H1 (cell line): Measurements from ENCODE around the gene KRT76. TPM values are rescaled to one million over a fixed set of nuclear protein-coding genes. Genes with fewer than 3 reads are reported as not detected.

ENCODE experiments used
- CTCF ChIA-PET: fragments of 300-600 bp; sonication (Branson Sonifier 250); formaldehyde crosslinking; loops from one replicate; lab custom pipeline; 2021; ENCODE audit not compliant: partially characterized antibody; lab: Charles Lee
- POLR2A ChIA-PET: fragments of 300-600 bp; sonication (Branson Sonifier 250); formaldehyde crosslinking; loops from one replicate; lab custom pipeline; 2021; ENCODE audit warnings: inconsistent platforms; ENCODE audit not compliant: partially characterized antibody; lab: Charles Lee
- DNase-seq, 2 experiments: peaks; one replicate each; pipeline versions ENCODE4 v3.0.0 to v3.0.0-alpha.2; 2010 to 2022; ENCODE audit warnings: low spot score in 2 of 2, low read depth in 1 of 2, mixed read lengths in 1 of 2
- FAIRE-seq: peaks from 2 replicates; lab custom pipeline; 2011; peaks lifted over from hg19 to GRCh38; lab: Jason Lieb, UNC
- H2AFZ ChIP-seq: 2 replicates; pipeline ENCODE4 v1.8.1; 2012; ENCODE audit warnings: low read length, inconsistent platforms
- H2AK5ac ChIP-seq: 2 replicates; pipeline ENCODE4 v1.6.1; 2013; ENCODE audit warnings: low read depth, low read length
- H2BK120ac ChIP-seq: replicated peaks from 2 replicates; pipeline ENCODE3; 2013; ENCODE audit warnings: low read depth, low read length, inconsistent platforms
- H2BK12ac ChIP-seq: 2 replicates; pipeline ENCODE4 v1.6.1; 2013; ENCODE audit warnings: low read depth, low read length
- H2BK15ac ChIP-seq: 2 replicates; pipeline ENCODE4 v1.6.1; 2013; ENCODE audit warnings: low read length
- H2BK20ac ChIP-seq: 2 replicates; pipeline ENCODE4 v1.6.1; 2013; ENCODE audit warnings: low read length
- H2BK5ac ChIP-seq: 2 replicates; pipeline ENCODE4 v1.6.1; 2013; ENCODE audit warnings: low read depth, low read length
- H3K14ac ChIP-seq: 2 replicates; pipeline ENCODE4 v1.6.1; 2013; ENCODE audit warnings: inconsistent platforms; ENCODE audit not compliant: insufficient read length
- H3K18ac ChIP-seq: 2 replicates; pipeline ENCODE4 v1.6.1; 2013; ENCODE audit warnings: low read length; ENCODE audit errors: extremely low read depth
- H3K23ac ChIP-seq: 2 replicates; pipeline ENCODE4 v1.6.1; 2013; ENCODE audit warnings: inconsistent platforms; ENCODE audit not compliant: insufficient read length
- H3K23me2 ChIP-seq: 2 replicates; pipeline ENCODE4 v1.6.1; 2013; ENCODE audit warnings: low read depth, low read length
- H3K27ac ChIP-seq: 2 replicates; pipeline ENCODE4 v1.6.1; 2011; ENCODE audit warnings: low read depth, low read length, inconsistent platforms
- H3K27me3 ChIP-seq, 4 experiments: replicated peaks in 1 of 4; 1 replicate in 1 of 4; 2 replicates in 3 of 4; pipeline versions ENCODE4 v1.6.1 to v1.8.1; 2011 to 2013; ENCODE audit warnings: low read length in 3 of 4, mild to moderate bottlenecking in 3 of 4, inconsistent platforms in 2 of 4, mixed read lengths in 2 of 4, moderate library complexity in 1 of 4; ENCODE audit not compliant: control insufficient read depth in 3 of 4, insufficient read depth in 3 of 4; ENCODE audit errors: extremely low read depth in 1 of 4
- H3K36me3 ChIP-seq, 4 experiments: 2 replicates each; pipeline versions ENCODE4 v1.6.1 to v1.8.1; 2011 to 2013; ENCODE audit warnings: mild to moderate bottlenecking in 4 of 4, low read length in 3 of 4, moderate library complexity in 2 of 4, control low read depth in 1 of 4, inconsistent platforms in 1 of 4; ENCODE audit not compliant: insufficient read depth in 4 of 4, control insufficient read depth in 2 of 4
- H3K4ac ChIP-seq: replicated peaks from 2 replicates; pipeline ENCODE3; 2013; ENCODE audit warnings: low read length, low read depth, mixed read lengths, inconsistent platforms; ENCODE audit not compliant: insufficient read length
- H3K4me1 ChIP-seq, 4 experiments: replicated peaks in 1 of 4; 1 replicate in 1 of 4; 2 replicates in 3 of 4; pipeline versions ENCODE4 v1.6.1 to v1.8.1; 2011 to 2013; ENCODE audit warnings: low read length in 3 of 4, inconsistent platforms in 2 of 4, mixed read lengths in 1 of 4; ENCODE audit not compliant: insufficient read depth in 4 of 4, control insufficient read depth in 3 of 4
- H3K4me2 ChIP-seq, 2 experiments: 2 replicates each; pipeline versions ENCODE4 v1.6.1 to v1.8.1; 2011 to 2013; ENCODE audit warnings: low read depth in 2 of 2, low read length in 2 of 2, control low read depth in 1 of 2, inconsistent platforms in 1 of 2, mild to moderate bottlenecking in 1 of 2; ENCODE audit not compliant: insufficient read depth in 1 of 2
- H3K4me3 ChIP-seq, 4 experiments: fragments of 200-600, 300-600 bp in 1 of 4; sonication (generic), shearing (Covaris generic), sonication (Bioruptor Twin) in 1 of 4; 2 replicates each; pipeline versions ENCODE4 v1.5.1 to v1.8.1; 2011 to 2016; ENCODE audit warnings: low read length in 4 of 4, low read depth in 3 of 4, control low read depth in 2 of 4, inconsistent platforms in 2 of 4, mild to moderate bottlenecking in 2 of 4, mixed read lengths in 1 of 4, moderate library complexity in 1 of 4; ENCODE audit not compliant: insufficient read depth in 2 of 4; ENCODE audit errors: extremely low read depth in 1 of 4
- H3K56ac ChIP-seq: replicated peaks from 2 replicates; pipeline ENCODE3; 2013; ENCODE audit warnings: low read depth, mild to moderate bottlenecking, mixed read lengths, low read length, inconsistent platforms; ENCODE audit not compliant: insufficient read length
- H3K79me1 ChIP-seq: 2 replicates; pipeline ENCODE4 v1.6.1; 2013; ENCODE audit warnings: low read depth, low read length, control low read depth
- H3K79me2 ChIP-seq, 2 experiments: 2 replicates each; pipeline versions ENCODE4 v1.6.1 to v1.8.1; 2012 to 2013; ENCODE audit warnings: low read length in 2 of 2, mild to moderate bottlenecking in 2 of 2, inconsistent platforms in 1 of 2; ENCODE audit not compliant: insufficient read depth in 2 of 2, control insufficient read depth in 1 of 2
- H3K9ac ChIP-seq, 4 experiments: replicated peaks in 1 of 4; 1 replicate in 1 of 4; 2 replicates in 3 of 4; pipeline versions ENCODE4 v1.6.1 to v1.8.1; 2011 to 2013; ENCODE audit warnings: low read depth in 3 of 4, low read length in 3 of 4, control low read depth in 2 of 4, mild to moderate bottlenecking in 2 of 4, moderate library complexity in 2 of 4, inconsistent platforms in 1 of 4; ENCODE audit errors: extremely low read depth in 1 of 4
- H3K9me3 ChIP-seq, 2 experiments: 2 replicates each; pipeline versions ENCODE4 v1.6.1 to v1.8.1; 2012 to 2013; ENCODE audit warnings: mild to moderate bottlenecking in 2 of 2, moderate library complexity in 2 of 2, control low read depth in 1 of 2, inconsistent platforms in 1 of 2, low read depth in 1 of 2, low read length in 1 of 2, mixed read lengths in 1 of 2; ENCODE audit not compliant: insufficient read depth in 2 of 2
- H4K20me1 ChIP-seq, 2 experiments: replicated peaks in 1 of 2; 2 replicates each; pipeline versions ENCODE3 to v1.8.1; 2011 to 2013; ENCODE audit warnings: inconsistent platforms in 2 of 2, low read length in 2 of 2, mild to moderate bottlenecking in 1 of 2; ENCODE audit not compliant: insufficient read depth in 2 of 2, control insufficient read depth in 1 of 2
- H4K5ac ChIP-seq: 2 replicates; pipeline ENCODE4 v1.6.1; 2013; ENCODE audit warnings: low read length, low read depth, mixed read lengths, inconsistent platforms; ENCODE audit not compliant: insufficient read length
- H4K8ac ChIP-seq: 2 replicates; pipeline ENCODE4 v1.8.0; 2013; ENCODE audit warnings: mild to moderate bottlenecking, moderate library complexity, low read length, inconsistent platforms; ENCODE audit not compliant: insufficient read depth; ENCODE audit errors: extremely low read depth
- H4K91ac ChIP-seq: replicated peaks from 2 replicates; pipeline ENCODE3; 2013; ENCODE audit warnings: low read length, mixed read lengths, inconsistent platforms; ENCODE audit not compliant: insufficient read length
- EP300 ChIP-seq, 2 experiments: IDR thresholded peaks; 1 replicate in 1 of 2; 2 replicates in 1 of 2; pipeline ENCODE4 v1.6.1; 2011 to 2012; ENCODE audit warnings: low read depth in 2 of 2, low read length in 2 of 2, mild to moderate bottlenecking in 2 of 2, borderline replicate concordance in 1 of 2, inconsistent platforms in 1 of 2, moderate library complexity in 1 of 2
- EZH2 ChIP-seq: fragments of 200-600 bp; sonication (generic); IDR thresholded peaks from 2 replicates; pipeline ENCODE4 v1.7.1; 2012; ENCODE audit warnings: low read depth, mild to moderate bottlenecking, moderate library complexity, low read length, inconsistent platforms; ENCODE audit not compliant: severe bottlenecking
- MAX ChIP-seq: IDR thresholded peaks from 2 replicates; pipeline ENCODE4 v1.6.1; 2012; ENCODE audit warnings: inconsistent platforms
- POLR2A ChIP-seq, 2 experiments: IDR thresholded peaks; 1 replicate in 1 of 2; 2 replicates in 1 of 2; pipeline ENCODE4 v1.6.1; 2011; ENCODE audit warnings: low read depth in 2 of 2, low read length in 2 of 2, mild to moderate bottlenecking in 2 of 2; ENCODE audit errors: control extremely low read depth in 1 of 2
- POU5F1 ChIP-seq: IDR thresholded peaks from 2 replicates; pipeline ENCODE4 v1.6.1; 2011; ENCODE audit warnings: low read depth, mild to moderate bottlenecking, low read length, moderate library complexity
- SRF ChIP-seq: IDR thresholded peaks from 2 replicates; pipeline ENCODE4 v1.6.1; 2011; ENCODE audit warnings: mild to moderate bottlenecking, low read depth, low read length, moderate library complexity
- TEAD4 ChIP-seq: IDR thresholded peaks from 2 replicates; pipeline ENCODE4 v1.6.1; 2012; ENCODE audit warnings: low read depth, low read length, inconsistent platforms, mixed read lengths
- WGBS, 2 experiments: shearing (Covaris generic) in 1 of 2; methylation state at CpG; one replicate each; pipeline versions ENCODE4 v1.1.6 to v1.1.7; 2013 to 2015; ENCODE audit warnings: low lambda C conversion rate in 2 of 2, mixed read lengths in 2 of 2, inconsistent platforms in 1 of 2, low coverage in 1 of 2, missing lambda C conversion rate in 1 of 2; ENCODE audit not compliant: insufficient replicate concordance in 2 of 2, insufficient coverage in 1 of 2, insufficient read length in 1 of 2; ENCODE audit errors: extremely low coverage in 1 of 2, missing lambda C conversion rate in 1 of 2; 5-methylcytosine and 5-hydroxymethylcytosine counted together
- polyA plus RNA-seq, 7 experiments: library from polyadenylated mRNA; depleted of rRNA in 3 of 7; stranded (reverse) in 5 of 7; unstranded in 2 of 7; fragments of >200 nt in 5 of 7; fragments of 200-250 nt in 2 of 7; gene quantifications; 1 replicate in 5 of 7; 2 replicates in 1 of 7; 4 replicates in 1 of 7; pipeline versions ENCODE4 v1.2.1 to v1.2.3, GENCODE V29; 2011 to 2013; ENCODE audit warnings: missing spikeins in 2 of 7, mixed read lengths in 2 of 7
- total RNA-seq: library from RNA; stranded (reverse); fragmentation: NEBNext Ultra II Directional; extraction: Animal tissue kit (Norgen Biotek cat#: 25700); gene quantifications from 2 replicates; pipeline ENCODE4 v1.2.1, GENCODE V29; 2021

The KRT76 gene
- total and polyA plus RNA-seq, 2 of the 8 experiments (the other 6 are each of a cell fraction or from before 2014, with no cell fraction given), result not detected

- Histone ChIP-seq H4K5ac (no peak overlapping the region), H3K4me2 (no peak overlapping the region)
- POLR2A ChIA-PET, result no interaction called here
Observed at GRCh38 chr12:52753283-52753682, 23.9 kb downstream of the KRT76 start.

More at GRCh38 chr12:52753283-52753682, 23.9 kb downstream of the KRT76 start:
- TF ChIP-seq EZH2, result no peak
- no peak for TF ChIP-seq POLR2A (IDR thresholded peaks at IDR 0.05; ENCODE audit: control extremely low read depth in 1 of 2, low read depth in 2 of 2, low read length in 2 of 2)
- TF ChIP-seq POU5F1, result no peak
- no peak for TF ChIP-seq EP300 (IDR thresholded peaks at IDR 0.05; ENCODE audit: borderline replicate concordance in 1 of 2, low read depth in 2 of 2, low read length in 2 of 2)
- TF ChIP-seq SRF, result no peak
- TF ChIP-seq TEAD4, result no peak
- no peak for TF ChIP-seq MAX
- no peaks in the 10 kb centered on the region for H3K4me1 ChIP-seq
- H3K56ac ChIP-seq, result no peak overlapping the region
- WGBS, 2 experiments, result 69% methylated on average over 3 of the region's 3 CpGs; no CpG with 5 or more reads in 1 of the 2 experiments
- H3K14ac ChIP-seq, result no peak overlapping the region
- H3K9me3 ChIP-seq, result no peaks in the 10 kb centered on the region; a peak in 1 of 4 replicates
- H3K79me2 ChIP-seq, result no peaks in the 10 kb centered on the region
- H3K4me3 ChIP-seq, result no peak overlapping the region
- no peak overlapping the region for H2BK120ac ChIP-seq
- H3K36me3 ChIP-seq, result no peaks in the 10 kb centered on the region
- peaks cover 0 to 3% (median 0%) of the 10 kb centered on the region in 4 experiments; a peak in 1 of 7 replicates for H3K27me3 ChIP-seq
- no peak overlapping the region for H3K27ac ChIP-seq
- no peak for FAIRE-seq
- no peak for DNase-seq
- no peak overlapping the region for H2AFZ ChIP-seq
- no peak overlapping the region for H2BK15ac ChIP-seq
- H2BK12ac ChIP-seq, result no peak overlapping the region
- H3K4ac ChIP-seq, result no peak overlapping the region
- no peak overlapping the region for H3K18ac ChIP-seq
- H4K20me1 ChIP-seq, result no peaks in the 10 kb centered on the region
- H4K8ac ChIP-seq, result no peak overlapping the region
- H3K9ac ChIP-seq, result no peak overlapping the region
- no peaks in the 10 kb centered on the region for H3K23me2 ChIP-seq
- no peak overlapping the region for H4K91ac ChIP-seq
- H3K79me1 ChIP-seq, result no peaks in the 10 kb centered on the region
- no peak overlapping the region for H2BK20ac ChIP-seq
- CTCF ChIA-PET, result interaction anchor here (1.0 kb wide), 1 partner anchor 61 kb away, joined by 4 read pairs; no protein-coding TSS in a partner anchor
- no peak overlapping the region for H3K23ac ChIP-seq
- H2BK5ac ChIP-seq, result no peak overlapping the region
- H2AK5ac ChIP-seq, result no peak overlapping the region
